OCI-LY7 (cell line): ENCODE results near the gene OR1I1.

ENCODE experiments used
- EZH2phosphoT487 ChIP-seq: fragments of 200-600 bp; sonication (generic); IDR thresholded peaks from 2 replicates; pipeline ENCODE4 v1.6.1; 2018; ENCODE audit warnings: low read depth, borderline replicate concordance, mild to moderate bottlenecking, mixed run types, antibody characterized with exemption, low read length, moderate library complexity, mixed read lengths
- TF ChIP-seq, protein P1 (sequence below): fragments of 200-600 bp; sonication (generic); conservative IDR thresholded peaks from 2 replicates; pipeline ENCODE4 v1.5.1; 2014; ENCODE audit warnings: mild to moderate bottlenecking, antibody characterized with exemption, low read length, moderate library complexity, mixed read lengths

DNA sequence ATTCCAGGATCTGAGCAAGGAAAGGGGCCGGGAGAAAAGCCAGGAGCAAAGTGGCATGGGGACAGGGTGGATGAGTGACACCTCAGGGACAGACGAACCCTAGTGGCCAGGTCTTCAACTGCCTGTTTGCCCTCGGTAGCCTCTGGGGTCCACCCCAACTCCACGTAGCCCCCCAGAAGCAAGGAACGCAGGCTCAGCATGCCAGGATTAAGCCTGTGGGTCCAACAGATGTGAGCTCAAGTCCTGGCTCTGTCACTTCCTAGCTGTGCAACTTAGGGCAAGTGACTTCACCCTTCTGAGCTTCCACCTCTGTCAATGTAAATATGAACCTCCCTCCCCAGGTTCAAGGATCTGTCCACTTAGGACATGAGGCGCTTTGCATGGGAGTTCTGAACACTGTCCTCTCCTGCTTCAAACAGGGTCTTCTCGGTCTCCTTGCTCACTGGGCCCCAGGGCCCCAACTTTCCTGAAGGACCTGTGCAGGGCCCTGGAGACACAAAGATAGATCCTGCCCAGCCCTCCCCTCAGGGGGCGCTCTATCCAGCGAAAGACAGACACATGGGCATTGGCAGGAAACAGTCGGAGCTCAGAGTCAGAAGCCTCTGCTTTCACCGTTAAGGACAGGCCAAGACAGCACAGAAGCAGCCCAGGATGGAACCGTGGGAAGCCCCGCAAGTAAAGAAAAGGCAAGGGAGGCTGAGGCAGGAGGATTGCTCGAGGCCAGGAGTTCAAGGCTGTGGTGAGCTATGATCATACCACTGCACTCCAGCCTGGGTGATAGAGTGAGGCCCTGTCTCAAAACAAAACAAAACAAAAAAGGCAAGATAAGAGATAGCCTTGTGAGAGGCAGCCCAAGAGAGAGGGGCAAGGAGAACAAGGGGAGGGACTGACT lies 38.4 kb downstream of the OR1I1 start:
- TF ChIP-seq, protein P1, sequence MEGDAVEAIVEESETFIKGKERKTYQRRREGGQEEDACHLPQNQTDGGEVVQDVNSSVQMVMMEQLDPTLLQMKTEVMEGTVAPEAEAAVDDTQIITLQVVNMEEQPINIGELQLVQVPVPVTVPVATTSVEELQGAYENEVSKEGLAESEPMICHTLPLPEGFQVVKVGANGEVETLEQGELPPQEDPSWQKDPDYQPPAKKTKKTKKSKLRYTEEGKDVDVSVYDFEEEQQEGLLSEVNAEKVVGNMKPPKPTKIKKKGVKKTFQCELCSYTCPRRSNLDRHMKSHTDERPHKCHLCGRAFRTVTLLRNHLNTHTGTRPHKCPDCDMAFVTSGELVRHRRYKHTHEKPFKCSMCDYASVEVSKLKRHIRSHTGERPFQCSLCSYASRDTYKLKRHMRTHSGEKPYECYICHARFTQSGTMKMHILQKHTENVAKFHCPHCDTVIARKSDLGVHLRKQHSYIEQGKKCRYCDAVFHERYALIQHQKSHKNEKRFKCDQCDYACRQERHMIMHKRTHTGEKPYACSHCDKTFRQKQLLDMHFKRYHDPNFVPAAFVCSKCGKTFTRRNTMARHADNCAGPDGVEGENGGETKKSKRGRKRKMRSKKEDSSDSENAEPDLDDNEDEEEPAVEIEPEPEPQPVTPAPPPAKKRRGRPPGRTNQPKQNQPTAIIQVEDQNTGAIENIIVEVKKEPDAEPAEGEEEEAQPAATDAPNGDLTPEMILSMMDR, result 0 out of 2 replicates have a peak, but pooled peaks have one; percentile 37
- no peak for TF ChIP-seq EZH2phosphoT487
